H9 (cell line): Measurements from ENCODE around the gene ANXA7. TPM values are rescaled to one million over a fixed set of nuclear protein-coding genes. Genes with fewer than 3 reads are reported as not detected.

Source experiments
- DNase-seq: peaks from one replicate; pipeline ENCODE4 v3.0.0-alpha.2; 2017
- H2AFZ ChIP-seq: one replicate; pipeline ENCODE4 v1.6.1; 2013; ENCODE audit warnings: mild to moderate bottlenecking, low read length, control low read depth, moderate library complexity
- H2AK5ac ChIP-seq: 2 replicates; pipeline ENCODE4 v1.6.1; 2013; ENCODE audit warnings: low read length, control low read depth, mixed read lengths; ENCODE audit not compliant: insufficient read length
- H2BK120ac ChIP-seq: one replicate; pipeline ENCODE4 v1.6.1; 2013; ENCODE audit warnings: low read depth, mild to moderate bottlenecking, low read length, control low read depth, inconsistent platforms; ENCODE audit not compliant: poor library complexity, severe bottlenecking
- H2BK12ac ChIP-seq: 2 replicates; pipeline ENCODE4 v1.6.1; 2013; ENCODE audit warnings: low read length, control low read depth, mixed read lengths, low read depth; ENCODE audit not compliant: insufficient read length
- H2BK15ac ChIP-seq: 2 replicates; pipeline ENCODE4 v1.6.1; 2013; ENCODE audit warnings: low read depth, low read length, control low read depth
- H2BK20ac ChIP-seq: one replicate; pipeline ENCODE4 v1.6.1; 2013; ENCODE audit warnings: low read depth, mild to moderate bottlenecking, low read length, control low read depth, inconsistent platforms; ENCODE audit not compliant: poor library complexity, severe bottlenecking
- H2BK5ac ChIP-seq: 2 replicates; pipeline ENCODE4 v1.6.1; 2013; ENCODE audit warnings: low read length, control low read depth, mixed read lengths; ENCODE audit not compliant: insufficient read length
- H3K14ac ChIP-seq: 2 replicates; pipeline ENCODE4 v1.6.1; 2013; ENCODE audit warnings: low read length, control low read depth; ENCODE audit not compliant: insufficient read depth
- H3K18ac ChIP-seq: 2 replicates; pipeline ENCODE4 v1.6.1; 2013; ENCODE audit warnings: low read depth, mild to moderate bottlenecking, mixed read lengths, low read length, control low read depth; ENCODE audit not compliant: insufficient read length
- H3K23ac ChIP-seq: 2 replicates; pipeline ENCODE4 v1.6.1; 2013; ENCODE audit warnings: low read length, control low read depth, mixed read lengths, low read depth; ENCODE audit not compliant: insufficient read length
- H3K23me2 ChIP-seq: 2 replicates; pipeline ENCODE4 v1.6.1; 2013; ENCODE audit warnings: low read depth, mild to moderate bottlenecking, mixed read lengths, low read length, control low read depth; ENCODE audit not compliant: insufficient read length, poor library complexity, severe bottlenecking
- H3K27ac ChIP-seq: 2 replicates; pipeline ENCODE4 v1.5.1; 2013; ENCODE audit warnings: low read length, control low read depth, mixed read lengths, low read depth; ENCODE audit not compliant: insufficient read length
- H3K27me3 ChIP-seq: 2 replicates; pipeline ENCODE4 v1.6.1; 2013; ENCODE audit warnings: low read length, control low read depth, inconsistent platforms; ENCODE audit not compliant: insufficient read depth
- H3K4ac ChIP-seq: 2 replicates; pipeline ENCODE4 v1.6.1; 2013; ENCODE audit warnings: low read depth, mild to moderate bottlenecking, control low read depth, inconsistent platforms, low read length, moderate library complexity
- H3K4me1 ChIP-seq: 2 replicates; pipeline ENCODE4 v1.6.1; 2013; ENCODE audit warnings: low read length, control low read depth, inconsistent platforms; ENCODE audit not compliant: insufficient read depth
- H3K4me2 ChIP-seq: 2 replicates; pipeline ENCODE4 v1.6.1; 2013; ENCODE audit warnings: low read length, control low read depth, mixed read lengths; ENCODE audit not compliant: insufficient read length, insufficient read depth
- H3K56ac ChIP-seq: 2 replicates; pipeline ENCODE4 v1.6.1; 2013; ENCODE audit warnings: low read depth, mild to moderate bottlenecking, mixed read lengths, low read length, control low read depth; ENCODE audit not compliant: insufficient read length
- H3K79me1 ChIP-seq: 2 replicates; pipeline ENCODE4 v1.6.1; 2013; ENCODE audit warnings: low read depth, mild to moderate bottlenecking, moderate library complexity, low read length, control low read depth, inconsistent platforms; ENCODE audit not compliant: insufficient read depth, poor library complexity, severe bottlenecking
- H3K79me2 ChIP-seq: 2 replicates; pipeline ENCODE4 v1.6.1; 2013; ENCODE audit warnings: low read length, control low read depth, inconsistent platforms; ENCODE audit not compliant: insufficient read depth
- H3K9ac ChIP-seq: 2 replicates; pipeline ENCODE4 v1.6.1; 2013; ENCODE audit warnings: low read length, control low read depth, mixed read lengths; ENCODE audit not compliant: insufficient read length; ENCODE audit errors: extremely low read depth
- H3K9me3 ChIP-seq: one replicate; pipeline ENCODE4 v1.6.1; 2013; ENCODE audit warnings: low read depth, low read length, inconsistent platforms; ENCODE audit not compliant: control insufficient read depth
- H3T11ph ChIP-seq: one replicate; pipeline ENCODE4 v1.6.1; 2013; ENCODE audit warnings: mild to moderate bottlenecking, low read length, control low read depth, inconsistent platforms
- H4K20me1 ChIP-seq: one replicate; pipeline ENCODE4 v1.6.1; 2013; ENCODE audit not compliant: control insufficient read depth, insufficient read length, insufficient read depth
- H4K5ac ChIP-seq: 2 replicates; pipeline ENCODE4 v1.6.1; 2013; ENCODE audit warnings: low read depth, mild to moderate bottlenecking, mixed read lengths, low read length, control low read depth; ENCODE audit not compliant: insufficient read length
- H4K8ac ChIP-seq: replicated peaks from 2 replicates; pipeline ENCODE4 v1.6.1; 2013; ENCODE audit warnings: low read length, control low read depth, mixed read lengths, low read depth; ENCODE audit not compliant: insufficient read length
- H4K91ac ChIP-seq: 2 replicates; pipeline ENCODE4 v1.6.1; 2013; ENCODE audit warnings: low read depth, mild to moderate bottlenecking, moderate library complexity, mixed read lengths, low read length, control low read depth; ENCODE audit not compliant: insufficient read length
- H3K27ac Mint-ChIP-seq, 3 experiments: 2 replicates in 2 of 3; 3 replicates in 1 of 3; pipeline ENCODE4 v1.8.0; 2020 to 2021; ENCODE audit warnings: mixed read lengths in 3 of 3, mild to moderate bottlenecking in 1 of 3, moderate library complexity in 1 of 3
- H3K27me3 Mint-ChIP-seq: 2 replicates; pipeline ENCODE4 v1.8.0; 2021; ENCODE audit warnings: low read depth, mild to moderate bottlenecking, moderate library complexity, mixed read lengths
- H3K36me3 Mint-ChIP-seq, 3 experiments: 2 replicates in 2 of 3; 3 replicates in 1 of 3; pipeline ENCODE4 v1.8.0; 2020 to 2021; ENCODE audit warnings: low read depth in 3 of 3, mixed read lengths in 3 of 3; ENCODE audit not compliant: insufficient read depth in 1 of 3
- H3K4me1 Mint-ChIP-seq, 2 experiments: 2 replicates each; pipeline ENCODE4 v1.8.0; 2020; ENCODE audit warnings: mixed read lengths in 2 of 2
- H3K4me3 Mint-ChIP-seq, 2 experiments: 2 replicates in 1 of 2; 3 replicates in 1 of 2; pipeline ENCODE4 v1.8.0; 2020 to 2021; ENCODE audit warnings: mild to moderate bottlenecking in 2 of 2, mixed read lengths in 2 of 2, moderate library complexity in 1 of 2
- H3K9me3 Mint-ChIP-seq, 2 experiments: 2 replicates in 1 of 2; 3 replicates in 1 of 2; pipeline ENCODE4 v1.8.0; 2020; ENCODE audit warnings: mild to moderate bottlenecking in 2 of 2, mixed read lengths in 2 of 2, moderate library complexity in 1 of 2
- WGBS: extraction: QIAGEN DNeasy Blood & Tissue Kit; methylation state at CpG from one replicate; pipeline ENCODE4 v1.1.7; 2013; ENCODE audit warnings: missing lambda C conversion rate, low lambda C conversion rate, mixed read lengths; ENCODE audit not compliant: insufficient read length; ENCODE audit errors: extremely low coverage; 5-methylcytosine and 5-hydroxymethylcytosine counted together
- total RNA-seq: library from RNA; stranded (reverse); gene quantifications from 2 replicates; pipeline ENCODE4 v1.2.1, GENCODE V29; 2021
- TF ChIP-seq, protein P1 (sequence below): fragments of 200-600 bp; sonication (generic); conservative IDR thresholded peaks from 3 replicates; pipeline ENCODE4 v1.8.0; 2021; ENCODE audit warnings: antibody characterized with exemption, mild to moderate bottlenecking

The ANXA7 gene
- total RNA-seq, 1 experiment from 2014 or later = 84.6 TPM

GRCh38 chr10:73448384-73448783 is 34.5 kb upstream of the ANXA7 start:
- no peaks in the 10 kb centered on the region for H3K79me2 ChIP-seq
- no peak overlapping the region for H3K23ac ChIP-seq
- H3K9me3 ChIP-seq = no peaks in the 10 kb centered on the region
- no peaks in the 10 kb centered on the region for H3K79me1 ChIP-seq
- no peaks in the 10 kb centered on the region for H3K27me3 ChIP-seq
- H3K27ac ChIP-seq = no peak overlapping the region
- no peaks in the 10 kb centered on the region for H3K23me2 ChIP-seq
- H2BK15ac ChIP-seq = no peak overlapping the region
- no peak overlapping the region for H3K14ac ChIP-seq
- Mint-ChIP-seq H3K4me1 (no peaks in the 10 kb centered on the region), H3K4me3 (no peak overlapping the region), H3K27me3 (no peaks in the 10 kb centered on the region), H3K27ac (no peak overlapping the region), H3K36me3 (peaks cover 0 to 21% (median 8%) of the 10 kb centered on the region in 3 experiments; a peak in 6 of 7 replicates), H3K9me3 (no peaks in the 10 kb centered on the region)
- H3K9ac ChIP-seq = no peak overlapping the region
- H4K5ac ChIP-seq = no peak overlapping the region
- H4K20me1 ChIP-seq = no peaks in the 10 kb centered on the region
- no peak overlapping the region for H2AK5ac ChIP-seq
- H2BK12ac ChIP-seq = no peak overlapping the region
- H3K18ac ChIP-seq = no peak overlapping the region
- H3K4ac ChIP-seq = no peak overlapping the region
- no CpG with 5 or more reads among the region's 1 CpG for WGBS
- no peak overlapping the region for H2BK120ac ChIP-seq
- no peak overlapping the region for H3T11ph ChIP-seq
- H2BK20ac ChIP-seq = no peak overlapping the region
- no peaks in the 10 kb centered on the region for H3K4me1 ChIP-seq
- no peak for DNase-seq
- no peak overlapping the region for H2AFZ ChIP-seq
- no peak overlapping the region for H2BK5ac ChIP-seq
- H4K8ac ChIP-seq = no peak overlapping the region
- TF ChIP-seq, protein P1, sequence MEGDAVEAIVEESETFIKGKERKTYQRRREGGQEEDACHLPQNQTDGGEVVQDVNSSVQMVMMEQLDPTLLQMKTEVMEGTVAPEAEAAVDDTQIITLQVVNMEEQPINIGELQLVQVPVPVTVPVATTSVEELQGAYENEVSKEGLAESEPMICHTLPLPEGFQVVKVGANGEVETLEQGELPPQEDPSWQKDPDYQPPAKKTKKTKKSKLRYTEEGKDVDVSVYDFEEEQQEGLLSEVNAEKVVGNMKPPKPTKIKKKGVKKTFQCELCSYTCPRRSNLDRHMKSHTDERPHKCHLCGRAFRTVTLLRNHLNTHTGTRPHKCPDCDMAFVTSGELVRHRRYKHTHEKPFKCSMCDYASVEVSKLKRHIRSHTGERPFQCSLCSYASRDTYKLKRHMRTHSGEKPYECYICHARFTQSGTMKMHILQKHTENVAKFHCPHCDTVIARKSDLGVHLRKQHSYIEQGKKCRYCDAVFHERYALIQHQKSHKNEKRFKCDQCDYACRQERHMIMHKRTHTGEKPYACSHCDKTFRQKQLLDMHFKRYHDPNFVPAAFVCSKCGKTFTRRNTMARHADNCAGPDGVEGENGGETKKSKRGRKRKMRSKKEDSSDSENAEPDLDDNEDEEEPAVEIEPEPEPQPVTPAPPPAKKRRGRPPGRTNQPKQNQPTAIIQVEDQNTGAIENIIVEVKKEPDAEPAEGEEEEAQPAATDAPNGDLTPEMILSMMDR = no peak
- H3K56ac ChIP-seq = no peak overlapping the region
- H4K91ac ChIP-seq = no peak overlapping the region
- H3K4me2 ChIP-seq = no peak overlapping the region
